T1000 (cell line): ENCODE results near the gene VSIG8.
"Not testable (repeated sequence)": the region's sequence is repeated elsewhere in the genome, so short reads cannot be mapped to it uniquely, and the experiment has no call there.

Source experiments
- DNase-seq: peaks from one replicate; lab custom pipeline; 2025; ENCODE audit warnings: mixed read lengths; lab: John Stamatoyannopoulos, UW

The VSIG8 gene, protein sequence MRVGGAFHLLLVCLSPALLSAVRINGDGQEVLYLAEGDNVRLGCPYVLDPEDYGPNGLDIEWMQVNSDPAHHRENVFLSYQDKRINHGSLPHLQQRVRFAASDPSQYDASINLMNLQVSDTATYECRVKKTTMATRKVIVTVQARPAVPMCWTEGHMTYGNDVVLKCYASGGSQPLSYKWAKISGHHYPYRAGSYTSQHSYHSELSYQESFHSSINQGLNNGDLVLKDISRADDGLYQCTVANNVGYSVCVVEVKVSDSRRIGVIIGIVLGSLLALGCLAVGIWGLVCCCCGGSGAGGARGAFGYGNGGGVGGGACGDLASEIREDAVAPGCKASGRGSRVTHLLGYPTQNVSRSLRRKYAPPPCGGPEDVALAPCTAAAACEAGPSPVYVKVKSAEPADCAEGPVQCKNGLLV

DNA sequence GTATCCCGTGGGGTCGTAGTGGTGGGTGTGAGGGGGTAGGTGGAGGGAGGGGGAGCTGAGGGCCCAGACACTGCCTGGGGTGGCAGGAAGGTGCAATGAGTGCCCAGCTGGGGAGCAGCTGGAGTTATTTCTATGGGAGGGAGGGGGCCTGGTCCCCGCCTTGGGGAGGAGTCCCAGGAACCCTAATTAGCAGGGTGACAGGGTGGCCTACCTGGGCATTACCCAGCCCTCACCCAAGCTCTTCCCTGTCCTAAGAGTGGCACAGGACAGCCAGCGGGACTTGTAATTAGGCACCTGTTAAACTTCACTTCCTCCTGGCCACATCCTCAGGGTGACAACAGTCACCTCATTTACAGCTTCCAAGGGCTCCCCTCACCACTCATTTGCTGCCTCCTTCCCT, at the start of gene VSIG8:
Gene VSIG8, minus strand, starts transcription at position 101 of the 400 bp plus-strand sequence. CDS start 136 bp downstream, outside the sequence.
- DNase-seq = no peak

GRCh38 chr1:159911326-159912070, 49.0 kb upstream of the VSIG8 start:
- DNase-seq = no peak

- DNase-seq = no peak
Observed at GRCh38 chr1:159908031-159908940, 45.8 kb upstream of the VSIG8 start.

DNA sequence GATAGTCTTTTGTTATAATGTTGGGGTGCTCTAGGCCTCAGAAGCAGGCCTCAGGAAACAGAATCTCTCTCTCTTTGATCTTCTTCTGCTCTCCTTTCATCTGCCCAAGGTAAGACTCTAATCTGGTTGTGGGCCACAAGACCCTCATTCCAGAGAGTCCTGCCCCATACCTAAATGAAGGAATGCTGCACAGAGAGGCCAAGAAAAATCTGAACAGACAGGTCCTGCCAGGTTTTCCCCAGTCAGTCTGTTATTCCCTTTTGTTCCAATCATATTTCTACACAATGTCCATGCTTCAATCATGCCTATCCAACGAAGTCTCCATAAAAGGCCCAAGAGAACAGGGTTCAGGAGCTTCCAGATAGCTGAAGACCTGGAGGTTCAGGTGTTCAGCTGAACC, 44.5 kb upstream of the VSIG8 start:
- no peak for DNase-seq

DNA sequence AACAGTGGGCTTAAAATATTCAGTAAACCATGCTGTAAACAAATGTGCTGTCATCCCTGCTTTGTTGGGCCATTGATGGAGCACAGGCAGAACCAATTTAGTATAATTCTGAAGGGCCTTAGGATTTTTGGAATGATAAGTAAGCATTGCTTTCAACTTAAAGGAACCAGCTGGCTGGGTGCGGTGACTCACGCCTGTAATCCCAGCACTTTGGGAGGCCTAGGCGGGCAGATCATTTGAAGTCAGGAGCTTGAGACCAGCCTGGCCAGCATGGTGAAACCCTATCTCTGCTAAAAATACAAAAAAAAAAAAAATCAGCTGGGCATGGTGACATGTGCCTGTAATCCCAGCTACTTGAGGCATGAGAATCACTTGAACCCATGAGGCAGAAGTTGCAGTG, 41.6 kb upstream of the VSIG8 start:
- not testable (repeated sequence) for DNase-seq

GRCh38 chr1:159902541-159902940, 40.1 kb upstream of the VSIG8 start:
- no peak for DNase-seq

- no peak for DNase-seq
Observed at GRCh38 chr1:159900755-159901360, 38.4 kb upstream of the VSIG8 start.

DNA sequence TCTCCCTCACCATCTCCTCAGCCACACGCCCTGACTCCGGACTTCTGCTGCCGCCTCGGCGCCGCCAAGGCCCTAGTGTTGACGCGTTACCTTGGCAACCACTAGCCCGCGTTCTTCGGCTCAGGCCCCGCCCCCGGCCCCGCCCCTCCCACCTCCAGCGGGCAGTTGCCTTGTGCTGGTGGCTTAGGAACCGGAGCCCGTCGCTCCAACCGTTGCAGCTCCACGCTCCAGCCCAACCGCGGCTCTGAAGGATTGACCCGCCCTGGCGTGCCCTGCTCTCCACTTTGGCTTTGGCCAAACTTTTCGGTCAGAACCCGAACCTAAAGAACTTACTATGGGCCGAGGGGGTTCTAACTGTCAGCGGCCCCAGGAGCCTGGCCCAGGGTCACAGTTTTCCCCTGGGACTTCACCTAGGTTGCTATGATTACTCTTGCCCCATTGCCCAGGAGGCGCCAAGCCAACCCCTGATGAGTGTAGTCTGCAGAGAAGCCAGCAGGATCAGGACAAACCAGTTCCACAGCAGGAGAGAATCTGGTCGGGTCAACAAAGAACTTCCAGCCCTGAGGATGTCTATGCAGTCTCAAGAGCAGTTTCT, 37.7 kb upstream of the VSIG8 start, which contains the start of gene CFAP45:
Gene CFAP45, minus strand, starts transcription at position 80 of the 595 bp plus-strand sequence. Its CDS starts 67 bp downstream, at position 13.
- no peak for DNase-seq

DNA sequence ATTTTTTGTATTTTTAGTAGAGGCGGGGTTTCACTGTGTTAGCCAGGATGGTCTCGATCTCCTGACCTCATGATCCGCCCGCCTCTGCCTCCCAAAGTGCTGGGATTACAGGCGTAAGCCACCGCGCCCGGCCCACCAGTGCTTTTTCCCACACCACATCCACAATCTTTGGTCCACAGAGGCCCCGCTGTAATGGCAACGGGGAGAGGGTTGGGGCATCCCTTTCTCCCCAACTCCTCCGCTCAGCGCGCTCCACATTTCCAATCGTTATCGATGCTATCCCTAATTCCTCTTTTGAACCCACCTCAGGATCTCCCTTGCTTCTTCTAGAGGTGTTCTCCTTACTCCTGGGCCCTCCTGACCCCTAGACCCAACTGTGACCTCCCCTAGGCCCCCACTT, 37.2 kb upstream of the VSIG8 start:
- not testable (repeated sequence) for DNase-seq

- DNase-seq = no peak
Observed at GRCh38 chr1:159898527-159898926, 36.1 kb upstream of the VSIG8 start.

GRCh38 chr1:159897962-159898361, 35.5 kb upstream of the VSIG8 start:
- DNase-seq = no peak

- no peak for DNase-seq
Observed at GRCh38 chr1:159896546-159896930, 34.1 kb upstream of the VSIG8 start.

- no peak for DNase-seq
Observed at GRCh38 chr1:159895836-159896545, 33.5 kb upstream of the VSIG8 start.

DNA sequence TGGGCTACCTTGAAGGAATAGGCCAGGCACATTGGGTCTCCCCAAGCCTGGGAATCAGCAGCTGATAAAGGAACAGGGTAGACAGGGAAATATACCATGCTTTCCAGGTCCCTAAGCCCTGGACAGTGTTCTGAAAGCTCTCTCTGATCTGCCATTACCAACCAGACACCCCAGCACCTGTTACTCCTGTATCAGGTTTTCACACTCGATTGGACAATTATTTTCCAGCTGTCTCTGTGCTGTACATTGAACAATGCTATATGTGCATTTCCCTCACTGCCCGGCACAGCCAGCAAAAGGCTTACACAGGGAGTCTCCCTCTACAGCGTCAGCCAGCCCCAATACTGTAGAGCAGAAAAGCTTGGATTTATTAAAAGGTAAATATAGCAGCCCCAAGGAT, 32.8 kb upstream of the VSIG8 start:
- DNase-seq = no peak

- no peak for DNase-seq
Observed at GRCh38 chr1:159892944-159893343, 30.5 kb upstream of the VSIG8 start.

DNA sequence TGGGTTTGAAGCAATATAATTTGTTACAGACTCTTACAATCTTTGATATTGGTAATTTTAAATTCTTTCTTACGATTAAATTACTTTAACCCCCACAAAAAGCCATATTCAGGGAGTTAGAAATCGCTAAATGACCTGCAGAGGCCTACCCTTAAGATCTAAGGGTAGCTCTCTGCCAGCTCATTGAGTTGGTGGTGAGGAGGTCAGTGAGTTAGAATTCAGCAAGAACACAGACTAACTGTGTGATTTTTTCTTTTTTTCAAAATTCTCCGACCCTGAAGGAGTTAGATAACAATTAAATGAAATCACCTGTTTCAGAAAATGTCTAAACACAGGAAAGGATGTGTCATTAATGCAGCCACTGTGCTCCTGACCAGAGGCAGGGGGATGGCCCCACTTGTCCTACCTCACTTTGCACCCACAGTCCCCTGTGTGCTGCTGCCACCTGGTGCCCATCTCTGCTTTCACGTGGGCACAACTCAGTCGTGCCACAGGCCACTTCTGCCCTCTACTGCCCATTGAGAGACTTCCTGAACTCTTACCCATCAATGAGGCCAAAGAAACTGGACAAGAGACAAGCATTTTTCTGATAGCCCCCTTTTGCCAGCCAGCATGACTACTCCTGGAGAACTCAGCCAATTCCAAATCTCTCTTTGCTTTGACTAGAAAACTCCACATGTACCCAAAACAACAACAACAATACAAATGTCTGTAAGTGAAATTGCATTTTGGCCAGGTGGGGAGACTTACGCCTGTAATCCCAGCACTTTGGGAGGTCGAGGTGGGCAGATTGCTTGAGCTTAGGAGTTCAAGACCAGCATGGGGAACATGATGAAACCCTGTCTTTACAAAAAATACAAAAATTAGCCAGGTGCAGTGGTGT, 29.1 kb upstream of the VSIG8 start:
- peak; percentile 77 for DNase-seq

DNA sequence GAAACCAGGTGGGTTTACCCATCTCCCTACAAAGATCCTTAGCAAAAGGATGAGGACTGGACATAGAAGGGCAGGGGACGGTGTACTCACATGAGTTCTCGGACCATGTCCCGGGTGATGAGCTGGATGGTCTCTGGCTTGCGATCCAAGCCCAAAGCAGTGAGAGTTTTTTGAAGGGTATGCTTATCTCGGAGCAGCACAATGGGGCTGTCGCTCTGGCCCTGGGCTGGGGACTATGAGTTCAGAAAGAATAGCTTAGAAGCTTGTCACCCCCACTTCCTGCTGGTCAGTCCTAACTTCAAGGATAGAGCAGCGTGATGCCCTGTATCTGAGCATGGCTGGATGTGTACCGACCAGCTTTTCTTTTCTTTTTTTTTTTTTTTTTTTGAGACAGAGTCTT, 27.9 kb upstream of the VSIG8 start:
- no peak for DNase-seq

DNA sequence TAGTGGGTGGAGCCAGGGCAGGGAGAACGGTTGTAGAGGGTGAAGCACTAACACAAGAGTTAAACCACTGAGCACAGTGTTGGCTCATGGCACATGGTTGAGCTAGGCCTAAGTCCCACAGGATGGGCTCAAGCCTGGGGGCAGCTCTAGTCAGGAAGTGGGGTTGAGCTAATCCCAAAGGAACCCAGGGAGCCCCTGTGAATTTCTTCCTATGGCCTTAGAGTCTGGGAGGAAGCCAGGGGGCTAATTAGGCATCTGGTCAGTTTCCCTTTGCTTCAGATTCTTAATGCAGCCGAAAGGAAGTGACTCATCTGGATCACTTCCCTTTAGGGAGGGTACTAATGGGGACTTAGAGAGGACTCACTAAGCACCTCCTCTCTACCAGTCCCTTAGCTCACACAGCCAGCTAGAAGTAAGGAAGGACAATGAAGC, 27.4 kb upstream of the VSIG8 start:
- DNase-seq = peak; percentile 53

DNA sequence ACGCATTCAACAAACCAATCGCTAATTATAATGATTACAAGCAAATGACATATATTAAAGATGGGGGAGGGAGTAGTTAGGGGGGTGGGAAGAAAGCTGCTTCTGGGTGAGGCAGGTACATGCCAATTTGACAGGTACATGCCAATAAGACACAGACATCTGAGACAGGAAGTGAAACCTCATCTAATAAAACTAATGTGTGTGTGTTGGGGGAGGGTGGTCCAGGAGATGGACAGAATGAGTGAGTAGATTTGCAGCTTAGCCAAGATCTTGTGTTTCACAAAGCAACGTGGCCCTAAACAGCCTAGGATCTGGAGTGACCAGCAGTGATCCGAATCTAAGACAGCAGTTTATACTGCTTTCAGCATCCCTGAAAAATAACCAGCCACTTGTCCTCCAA, 26.7 kb upstream of the VSIG8 start:
- no peak for DNase-seq

- DNase-seq = no peak
Observed at GRCh38 chr1:159884296-159884695, 21.8 kb upstream of the VSIG8 start.
